Measurements from ENCODE around the gene ALDH1A3. TPM values are rescaled to one million over a fixed set of nuclear protein-coding genes. Genes with fewer than 3 reads are reported as not detected.

The ALDH1A3 gene
- total and polyA plus RNA-seq, 4 donors, result 0.79 to 8.4 (median 1.4) TPM

DNA sequence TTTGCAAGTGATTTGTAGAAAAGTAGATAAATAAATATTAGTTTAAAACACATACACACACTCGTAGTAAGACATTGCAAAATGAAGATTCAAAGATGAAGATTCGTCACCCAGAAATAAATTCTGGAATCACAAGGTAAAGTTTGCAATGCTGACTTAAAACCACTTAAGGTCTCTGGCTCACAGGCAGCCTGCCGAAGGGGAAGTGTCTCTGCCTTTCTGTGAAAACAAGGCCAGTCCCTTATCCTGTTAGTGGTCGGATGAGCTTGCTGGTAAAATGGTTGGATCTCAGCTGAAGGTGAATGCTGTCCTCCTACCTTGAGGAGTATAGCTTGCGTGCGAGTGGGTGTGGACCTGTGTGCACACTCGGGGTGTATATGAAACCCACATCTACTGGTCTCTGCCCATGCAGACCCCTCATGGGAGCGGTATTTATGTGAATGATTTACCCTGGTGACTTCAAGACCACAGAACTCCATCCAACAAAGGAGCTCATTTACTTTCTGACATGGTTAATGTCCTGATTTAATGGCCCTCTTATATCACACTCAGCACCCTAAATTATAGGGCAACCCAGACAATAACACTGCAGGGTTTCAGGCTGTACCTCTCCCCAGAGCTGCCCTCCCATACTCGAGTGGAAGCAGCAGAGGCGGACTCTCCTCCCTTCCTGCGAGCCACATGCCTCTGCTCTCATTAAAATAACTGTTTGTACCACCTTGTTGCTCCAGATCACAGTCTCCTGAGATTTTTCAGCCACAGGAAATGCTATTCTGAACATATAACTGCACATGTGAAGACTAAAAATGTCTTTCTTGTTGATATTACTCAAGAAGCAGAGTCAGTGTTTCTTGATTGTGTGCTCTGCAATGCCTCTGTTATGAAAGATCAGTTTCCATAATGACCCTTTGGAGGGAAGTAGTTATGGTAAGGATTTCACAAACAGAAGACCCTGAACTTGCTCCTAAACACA, 45.9 kb upstream of the ALDH1A3 start:
- Histone ChIP-seq H3K27ac (ENCODE audit: low read depth in 1 of 2, low read length in 2 of 2) (no peak overlapping the region), H3K36me3 (ENCODE audit: control insufficient read depth in 4 of 4, insufficient read depth in 3 of 4, low read depth in 1 of 4, low read length in 3 of 4) (no peaks in the 10 kb centered on the region), H3K4me3 (ENCODE audit: low read depth in 1 of 3, low read length in 3 of 3) (no peak overlapping the region), H3K9ac (ENCODE audit: low read depth in 1 of 2, low read length in 2 of 2) (no peak overlapping the region), H3K9me3 (ENCODE audit: control insufficient read depth in 4 of 4, low read length in 3 of 4) (no peaks in the 10 kb centered on the region), H3K27me3 (ENCODE audit: control insufficient read depth in 4 of 4, insufficient read depth in 4 of 4, low read length in 3 of 4) (peaks cover 0 to 11% (median 2%) of the 10 kb centered on the region in 4 donors), H3K4me1 (ENCODE audit: control insufficient read depth in 4 of 4, insufficient read depth in 4 of 4, low read length in 3 of 4) (no peaks in the 10 kb centered on the region)
- TF ChIP-seq TAF1 (conservative IDR thresholded peaks at IDR 0.05) (no peak), EGR1 (IDR thresholded peaks at IDR 0.05; ENCODE audit: low read depth in 2 of 2) (no peak), NR2F2 (IDR thresholded peaks at IDR 0.05) (no peak)
- WGBS, result 68% methylated on average over 11 of the region's 11 CpGs
- no peak for DNase-seq (ENCODE audit: low spot score)

DNA sequence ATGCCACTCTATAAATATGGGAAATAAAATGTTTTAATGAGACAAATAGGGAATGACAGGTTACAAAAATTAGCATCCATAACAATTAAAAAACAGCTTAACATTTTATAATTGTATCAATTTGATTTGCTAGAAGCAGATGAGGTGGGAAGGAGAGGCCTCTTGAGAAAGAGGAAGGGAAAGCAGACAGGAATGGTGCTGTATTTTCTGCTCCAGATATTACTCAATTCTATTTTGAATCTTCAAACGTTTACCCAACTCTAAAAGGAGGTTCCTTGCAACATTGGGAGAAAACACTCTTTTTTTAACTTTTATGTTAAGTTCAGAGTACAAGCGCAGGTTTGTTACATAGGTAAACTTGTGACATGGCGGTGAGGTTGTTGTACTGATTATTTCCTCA, 44.9 kb upstream of the ALDH1A3 start:
- Histone ChIP-seq H3K4me1 (ENCODE audit: control insufficient read depth in 4 of 4, insufficient read depth in 4 of 4, low read length in 3 of 4) (no peaks in the 10 kb centered on the region), H3K27ac (ENCODE audit: low read depth in 1 of 2, low read length in 2 of 2) (no peak overlapping the region), H3K9me3 (ENCODE audit: control insufficient read depth in 4 of 4, low read length in 3 of 4) (no peaks in the 10 kb centered on the region), H3K4me3 (ENCODE audit: low read depth in 1 of 3, low read length in 3 of 3) (no peak overlapping the region), H3K36me3 (ENCODE audit: control insufficient read depth in 4 of 4, insufficient read depth in 3 of 4, low read depth in 1 of 4, low read length in 3 of 4) (no peaks in the 10 kb centered on the region), H3K9ac (ENCODE audit: low read depth in 1 of 2, low read length in 2 of 2) (no peak overlapping the region), H3K27me3 (ENCODE audit: control insufficient read depth in 4 of 4, insufficient read depth in 4 of 4, low read length in 3 of 4) (peaks cover 0 to 11% (median 2%) of the 10 kb centered on the region in 4 donors)
- DNase-seq (ENCODE audit: low spot score), result no peak
- no peak for TF ChIP-seq GABPA (IDR thresholded peaks at IDR 0.05 in 1 of 2, conservative IDR thresholded peaks at IDR 0.05 in 1 of 2)
- TF ChIP-seq TAF1 (conservative IDR thresholded peaks at IDR 0.05), result no peak
- TF ChIP-seq NR2F2 (IDR thresholded peaks at IDR 0.05), result no peak
- TF ChIP-seq, protein P1, sequence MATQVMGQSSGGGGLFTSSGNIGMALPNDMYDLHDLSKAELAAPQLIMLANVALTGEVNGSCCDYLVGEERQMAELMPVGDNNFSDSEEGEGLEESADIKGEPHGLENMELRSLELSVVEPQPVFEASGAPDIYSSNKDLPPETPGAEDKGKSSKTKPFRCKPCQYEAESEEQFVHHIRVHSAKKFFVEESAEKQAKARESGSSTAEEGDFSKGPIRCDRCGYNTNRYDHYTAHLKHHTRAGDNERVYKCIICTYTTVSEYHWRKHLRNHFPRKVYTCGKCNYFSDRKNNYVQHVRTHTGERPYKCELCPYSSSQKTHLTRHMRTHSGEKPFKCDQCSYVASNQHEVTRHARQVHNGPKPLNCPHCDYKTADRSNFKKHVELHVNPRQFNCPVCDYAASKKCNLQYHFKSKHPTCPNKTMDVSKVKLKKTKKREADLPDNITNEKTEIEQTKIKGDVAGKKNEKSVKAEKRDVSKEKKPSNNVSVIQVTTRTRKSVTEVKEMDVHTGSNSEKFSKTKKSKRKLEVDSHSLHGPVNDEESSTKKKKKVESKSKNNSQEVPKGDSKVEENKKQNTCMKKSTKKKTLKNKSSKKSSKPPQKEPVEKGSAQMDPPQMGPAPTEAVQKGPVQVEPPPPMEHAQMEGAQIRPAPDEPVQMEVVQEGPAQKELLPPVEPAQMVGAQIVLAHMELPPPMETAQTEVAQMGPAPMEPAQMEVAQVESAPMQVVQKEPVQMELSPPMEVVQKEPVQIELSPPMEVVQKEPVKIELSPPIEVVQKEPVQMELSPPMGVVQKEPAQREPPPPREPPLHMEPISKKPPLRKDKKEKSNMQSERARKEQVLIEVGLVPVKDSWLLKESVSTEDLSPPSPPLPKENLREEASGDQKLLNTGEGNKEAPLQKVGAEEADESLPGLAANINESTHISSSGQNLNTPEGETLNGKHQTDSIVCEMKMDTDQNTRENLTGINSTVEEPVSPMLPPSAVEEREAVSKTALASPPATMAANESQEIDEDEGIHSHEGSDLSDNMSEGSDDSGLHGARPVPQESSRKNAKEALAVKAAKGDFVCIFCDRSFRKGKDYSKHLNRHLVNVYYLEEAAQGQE (IDR thresholded peaks at IDR 0.05), result no peak
- TF ChIP-seq FOXA1 (IDR thresholded peaks at IDR 0.05), result no peak
- no peak for TF ChIP-seq JUND (IDR thresholded peaks at IDR 0.05)
- no peak for TF ChIP-seq SP1 (IDR thresholded peaks at IDR 0.05)
- TF ChIP-seq, protein P2, sequence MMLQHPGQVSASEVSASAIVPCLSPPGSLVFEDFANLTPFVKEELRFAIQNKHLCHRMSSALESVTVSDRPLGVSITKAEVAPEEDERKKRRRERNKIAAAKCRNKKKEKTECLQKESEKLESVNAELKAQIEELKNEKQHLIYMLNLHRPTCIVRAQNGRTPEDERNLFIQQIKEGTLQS (IDR thresholded peaks at IDR 0.05), result no peak
- TF ChIP-seq, protein P3, sequence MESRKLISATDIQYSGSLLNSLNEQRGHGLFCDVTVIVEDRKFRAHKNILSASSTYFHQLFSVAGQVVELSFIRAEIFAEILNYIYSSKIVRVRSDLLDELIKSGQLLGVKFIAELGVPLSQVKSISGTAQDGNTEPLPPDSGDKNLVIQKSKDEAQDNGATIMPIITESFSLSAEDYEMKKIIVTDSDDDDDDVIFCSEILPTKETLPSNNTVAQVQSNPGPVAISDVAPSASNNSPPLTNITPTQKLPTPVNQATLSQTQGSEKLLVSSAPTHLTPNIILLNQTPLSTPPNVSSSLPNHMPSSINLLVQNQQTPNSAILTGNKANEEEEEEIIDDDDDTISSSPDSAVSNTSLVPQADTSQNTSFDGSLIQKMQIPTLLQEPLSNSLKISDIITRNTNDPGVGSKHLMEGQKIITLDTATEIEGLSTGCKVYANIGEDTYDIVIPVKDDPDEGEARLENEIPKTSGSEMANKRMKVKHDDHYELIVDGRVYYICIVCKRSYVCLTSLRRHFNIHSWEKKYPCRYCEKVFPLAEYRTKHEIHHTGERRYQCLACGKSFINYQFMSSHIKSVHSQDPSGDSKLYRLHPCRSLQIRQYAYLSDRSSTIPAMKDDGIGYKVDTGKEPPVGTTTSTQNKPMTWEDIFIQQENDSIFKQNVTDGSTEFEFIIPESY (IDR thresholded peaks at IDR 0.05), result no peak
- TF ChIP-seq, protein P4, sequence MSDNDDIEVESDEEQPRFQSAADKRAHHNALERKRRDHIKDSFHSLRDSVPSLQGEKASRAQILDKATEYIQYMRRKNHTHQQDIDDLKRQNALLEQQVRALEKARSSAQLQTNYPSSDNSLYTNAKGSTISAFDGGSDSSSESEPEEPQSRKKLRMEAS (IDR thresholded peaks at IDR 0.05), result no peak
- no peak for TF ChIP-seq FOXA2 (IDR thresholded peaks at IDR 0.05)
- TF ChIP-seq HNF4A (conservative IDR thresholded peaks at IDR 0.05), result no peak
- TF ChIP-seq HNF4G (IDR thresholded peaks at IDR 0.05), result no peak
- TF ChIP-seq RXRA (IDR thresholded peaks at IDR 0.05), result no peak
- no peak for TF ChIP-seq YY1 (IDR thresholded peaks at IDR 0.05)
- TF ChIP-seq, protein P5, sequence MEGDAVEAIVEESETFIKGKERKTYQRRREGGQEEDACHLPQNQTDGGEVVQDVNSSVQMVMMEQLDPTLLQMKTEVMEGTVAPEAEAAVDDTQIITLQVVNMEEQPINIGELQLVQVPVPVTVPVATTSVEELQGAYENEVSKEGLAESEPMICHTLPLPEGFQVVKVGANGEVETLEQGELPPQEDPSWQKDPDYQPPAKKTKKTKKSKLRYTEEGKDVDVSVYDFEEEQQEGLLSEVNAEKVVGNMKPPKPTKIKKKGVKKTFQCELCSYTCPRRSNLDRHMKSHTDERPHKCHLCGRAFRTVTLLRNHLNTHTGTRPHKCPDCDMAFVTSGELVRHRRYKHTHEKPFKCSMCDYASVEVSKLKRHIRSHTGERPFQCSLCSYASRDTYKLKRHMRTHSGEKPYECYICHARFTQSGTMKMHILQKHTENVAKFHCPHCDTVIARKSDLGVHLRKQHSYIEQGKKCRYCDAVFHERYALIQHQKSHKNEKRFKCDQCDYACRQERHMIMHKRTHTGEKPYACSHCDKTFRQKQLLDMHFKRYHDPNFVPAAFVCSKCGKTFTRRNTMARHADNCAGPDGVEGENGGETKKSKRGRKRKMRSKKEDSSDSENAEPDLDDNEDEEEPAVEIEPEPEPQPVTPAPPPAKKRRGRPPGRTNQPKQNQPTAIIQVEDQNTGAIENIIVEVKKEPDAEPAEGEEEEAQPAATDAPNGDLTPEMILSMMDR (IDR thresholded peaks at IDR 0.05; ENCODE audit: low read depth, low read length, missing input control), result no peak
- no peak for TF ChIP-seq RAD21 (IDR thresholded peaks at IDR 0.05)
- 69% methylated on average over 3 of the region's 3 CpGs for WGBS
